Activated CD8-positive, alpha-beta T cell treated with anti-CD3 and anti-CD28 coated beads for 36 hours (primary cell): ENCODE data around the gene IQSEC3. TPM values are rescaled to one million over a fixed set of nuclear protein-coding genes. Genes with fewer than 3 reads are reported as not detected.

Source experiments
- ATAC-seq: fragments of 200-7000 bp; cut with Tn5 transposase; one replicate; pipeline ENCODE4 v1.10.0; 2021; ENCODE audit warnings: mild to moderate bottlenecking, moderate library complexity
- CTCF ChIA-PET: fragments of 350-600 bp; sonication (Branson Sonifier 250); formaldehyde crosslinking; loops from one replicate; lab custom pipeline; 2021; ENCODE audit warnings: antibody characterized with exemption; lab: Charles Lee
- POLR2A ChIA-PET: fragments of 350-600 bp; sonication (Branson Sonifier 250); formaldehyde crosslinking; loops from one replicate; lab custom pipeline; 2021; ENCODE audit warnings: antibody characterized with exemption; lab: Charles Lee
- DNase-seq: peaks from one replicate; pipeline ENCODE4 v3.0.0-alpha.2; 2020
- H3K27ac Mint-ChIP-seq: one replicate; pipeline ENCODE4 v1.8.0; 2021; ENCODE audit warnings: mild to moderate bottlenecking, mixed read lengths
- H3K27me3 Mint-ChIP-seq: one replicate; pipeline ENCODE4 v1.8.0; 2021; ENCODE audit warnings: mixed read lengths
- H3K36me3 Mint-ChIP-seq: one replicate; pipeline ENCODE4 v1.8.0; 2021; ENCODE audit warnings: low read depth, mixed read lengths
- H3K4me1 Mint-ChIP-seq: one replicate; pipeline ENCODE4 v1.8.0; 2021; ENCODE audit warnings: low read depth, mixed read lengths
- H3K4me3 Mint-ChIP-seq: one replicate; pipeline ENCODE4 v1.8.0; 2021; ENCODE audit warnings: mild to moderate bottlenecking, moderate library complexity, mixed read lengths
- H3K9me3 Mint-ChIP-seq: one replicate; pipeline ENCODE4 v1.8.0; 2021; ENCODE audit warnings: mixed read lengths
- CTCF ChIP-seq: fragments of 200-600 bp; IDR thresholded peaks from one replicate; pipeline ENCODE4 v1.8.0; 2022; ENCODE audit warnings: antibody characterized with exemption, mild to moderate bottlenecking
- intact Hi-C: fragments of 100-400 bp; cut with micrococcal nuclease; formaldehyde crosslinking; loops from one replicate; pipeline ENCODE4 v1.10.0; 2022
- total RNA-seq, 2 experiments: library from RNA; stranded (reverse); gene quantifications; one replicate each; pipeline ENCODE4 v1.2.3, GENCODE V29; 2021

The IQSEC3 gene
- total RNA-seq, 2 experiments from 2014 or later, result 2.5 to 2.7 TPM

- no peak for ATAC-seq
- H3K4me3 Mint-ChIP-seq, result no peak overlapping the region
- no peaks in the 10 kb centered on the region for H3K9me3 Mint-ChIP-seq
- H3K36me3 Mint-ChIP-seq, result no peaks in the 10 kb centered on the region
- H3K27ac Mint-ChIP-seq, result no peak overlapping the region
- intact Hi-C loops, result no loop called here
- no peak for TF ChIP-seq CTCF
- peaks cover 3% of the 10 kb centered on the region for H3K4me1 Mint-ChIP-seq
- H3K27me3 Mint-ChIP-seq, result peaks cover 1% of the 10 kb centered on the region
- ChIA-PET CTCF (no interaction called here), POLR2A (no interaction called here)
- DNase-seq, result no peak
Measured at GRCh38 chr12:155006-155405, 88.4 kb downstream of the IQSEC3 start.

- ChIA-PET POLR2A (no interaction called here), CTCF (no interaction called here)
- Mint-ChIP-seq H3K27ac (no peak overlapping the region), H3K4me3 (no peak overlapping the region), H3K9me3 (no peaks in the 10 kb centered on the region), H3K4me1 (peaks cover 3% of the 10 kb centered on the region), H3K27me3 (peaks cover 1% of the 10 kb centered on the region), H3K36me3 (no peaks in the 10 kb centered on the region)
- intact Hi-C loops, result no loop called here
- no peak for DNase-seq
- no peak for TF ChIP-seq CTCF
- no peak for ATAC-seq
Measured at GRCh38 chr12:155646-156045, 89.1 kb downstream of the IQSEC3 start.

GRCh38 chr12:156945-157344, 90.4 kb downstream of the IQSEC3 start:
- Mint-ChIP-seq H3K36me3 (no peaks in the 10 kb centered on the region), H3K9me3 (no peaks in the 10 kb centered on the region), H3K4me3 (no peak overlapping the region), H3K4me1 (peaks cover 3% of the 10 kb centered on the region), H3K27ac (no peak overlapping the region), H3K27me3 (peaks cover 1% of the 10 kb centered on the region)
- TF ChIP-seq CTCF, result no peak
- intact Hi-C loops, result no loop called here
- ATAC-seq (no peak), DNase-seq (no peak)
- POLR2A ChIA-PET, result no interaction called here
- CTCF ChIA-PET, result no interaction called here

- Mint-ChIP-seq H3K27me3 (peaks cover 1% of the 10 kb centered on the region), H3K27ac (no peak overlapping the region), H3K4me3 (no peak overlapping the region), H3K9me3 (no peaks in the 10 kb centered on the region), H3K4me1 (peaks cover 3% of the 10 kb centered on the region), H3K36me3 (no peaks in the 10 kb centered on the region)
- CTCF ChIA-PET, result no interaction called here
- no peak for DNase-seq
- POLR2A ChIA-PET, result no interaction called here
- intact Hi-C loops, result no loop called here
- TF ChIP-seq CTCF, result no peak
- no peak for ATAC-seq
Measured at GRCh38 chr12:157644-158043, 91.1 kb downstream of the IQSEC3 start.

- TF ChIP-seq CTCF, result no peak
- Mint-ChIP-seq H3K27me3 (peaks cover 1% of the 10 kb centered on the region), H3K4me3 (no peak overlapping the region), H3K9me3 (no peaks in the 10 kb centered on the region), H3K4me1 (no peaks in the 10 kb centered on the region), H3K27ac (no peak overlapping the region), H3K36me3 (no peaks in the 10 kb centered on the region)
- no peak for ATAC-seq
- ChIA-PET POLR2A (no interaction called here), CTCF (interaction anchor here (1.0 kb wide), 1 partner anchor 63 kb away, joined by 3 read pairs; no protein-coding TSS in a partner anchor)
- DNase-seq, result no peak
- intact Hi-C loops, result no loop called here
Measured at GRCh38 chr12:159156-159782, 92.7 kb downstream of the IQSEC3 start.
